ENCODE measurements around the gene AGBL1.

Gene AGBL1

DNA sequence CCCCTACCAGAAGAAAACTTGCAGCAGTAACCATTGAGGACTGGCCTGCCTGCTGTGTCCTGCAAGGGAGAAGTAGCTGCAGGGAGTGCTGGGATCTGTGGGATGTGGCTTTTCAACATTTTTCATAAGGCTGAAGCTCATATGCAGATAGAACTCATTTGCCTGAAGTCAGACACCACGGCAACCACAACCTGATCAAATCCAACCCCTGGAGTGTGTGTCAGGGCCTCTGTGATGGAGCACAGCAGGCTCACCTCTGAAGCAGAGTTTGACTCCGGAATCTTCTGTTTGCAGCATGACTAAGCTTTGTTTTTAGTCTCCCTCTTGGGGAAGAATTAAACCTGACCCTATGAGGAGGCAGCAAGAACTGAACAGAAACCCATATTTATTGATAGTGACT is 508.7 kb downstream of the AGBL1 start:
- FAIRE-seq: no peak
- TF ChIP-seq, protein P1, sequence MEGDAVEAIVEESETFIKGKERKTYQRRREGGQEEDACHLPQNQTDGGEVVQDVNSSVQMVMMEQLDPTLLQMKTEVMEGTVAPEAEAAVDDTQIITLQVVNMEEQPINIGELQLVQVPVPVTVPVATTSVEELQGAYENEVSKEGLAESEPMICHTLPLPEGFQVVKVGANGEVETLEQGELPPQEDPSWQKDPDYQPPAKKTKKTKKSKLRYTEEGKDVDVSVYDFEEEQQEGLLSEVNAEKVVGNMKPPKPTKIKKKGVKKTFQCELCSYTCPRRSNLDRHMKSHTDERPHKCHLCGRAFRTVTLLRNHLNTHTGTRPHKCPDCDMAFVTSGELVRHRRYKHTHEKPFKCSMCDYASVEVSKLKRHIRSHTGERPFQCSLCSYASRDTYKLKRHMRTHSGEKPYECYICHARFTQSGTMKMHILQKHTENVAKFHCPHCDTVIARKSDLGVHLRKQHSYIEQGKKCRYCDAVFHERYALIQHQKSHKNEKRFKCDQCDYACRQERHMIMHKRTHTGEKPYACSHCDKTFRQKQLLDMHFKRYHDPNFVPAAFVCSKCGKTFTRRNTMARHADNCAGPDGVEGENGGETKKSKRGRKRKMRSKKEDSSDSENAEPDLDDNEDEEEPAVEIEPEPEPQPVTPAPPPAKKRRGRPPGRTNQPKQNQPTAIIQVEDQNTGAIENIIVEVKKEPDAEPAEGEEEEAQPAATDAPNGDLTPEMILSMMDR (IDR thresholded peaks at IDR 0.05; ENCODE audit: insufficient read depth, missing control alignments): no peak
- no peak for DNase-seq (ENCODE audit: insufficient read length, low spot score)

DNA sequence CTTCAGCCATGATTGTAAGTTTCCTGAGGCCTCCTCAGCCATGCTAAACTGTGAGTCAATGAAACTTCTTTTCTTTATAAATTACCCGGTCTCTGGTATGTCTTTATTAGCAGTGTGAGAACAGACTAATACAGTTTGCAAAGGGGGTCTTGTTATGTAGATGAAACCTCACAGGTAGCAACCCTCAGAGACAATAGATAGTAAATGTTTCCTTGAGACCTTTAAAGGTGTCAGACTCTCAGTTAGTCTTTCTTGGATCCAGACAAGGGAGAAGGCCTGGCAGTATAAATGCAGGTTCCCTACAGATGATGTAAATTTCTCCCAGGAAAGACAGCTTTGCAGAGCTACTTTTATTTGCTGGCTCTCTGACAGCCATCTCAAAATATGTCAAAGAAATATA is 510.8 kb downstream of the AGBL1 start:
- no peak for DNase-seq (ENCODE audit: insufficient read length, low spot score)
- TF ChIP-seq, protein P1 (IDR thresholded peaks at IDR 0.05; ENCODE audit: insufficient read depth, missing control alignments): no peak
- no peak for FAIRE-seq

DNA sequence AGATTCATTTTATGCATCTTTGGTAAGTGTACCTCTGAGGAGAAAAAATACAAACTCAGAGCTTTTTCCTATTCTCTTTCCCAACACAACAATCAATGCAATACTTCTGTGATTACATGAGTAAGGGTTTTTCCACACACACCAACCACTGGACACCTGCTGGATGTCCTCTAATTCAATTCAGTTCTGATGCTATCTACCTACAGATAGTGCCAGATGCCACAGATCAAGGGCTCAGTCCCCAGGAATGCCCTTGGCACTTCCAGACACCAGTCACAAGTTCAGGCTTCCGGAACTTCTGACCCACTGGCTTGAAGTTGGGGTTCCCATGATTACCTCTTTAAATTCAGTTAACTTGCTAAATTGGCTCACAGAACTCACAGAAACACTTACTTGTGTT is 511.5 kb downstream of the AGBL1 start:
- no peak for DNase-seq (ENCODE audit: insufficient read length, low spot score)
- TF ChIP-seq, protein P1 (IDR thresholded peaks at IDR 0.05; ENCODE audit: insufficient read depth, missing control alignments): no peak
- FAIRE-seq: no peak

DNA sequence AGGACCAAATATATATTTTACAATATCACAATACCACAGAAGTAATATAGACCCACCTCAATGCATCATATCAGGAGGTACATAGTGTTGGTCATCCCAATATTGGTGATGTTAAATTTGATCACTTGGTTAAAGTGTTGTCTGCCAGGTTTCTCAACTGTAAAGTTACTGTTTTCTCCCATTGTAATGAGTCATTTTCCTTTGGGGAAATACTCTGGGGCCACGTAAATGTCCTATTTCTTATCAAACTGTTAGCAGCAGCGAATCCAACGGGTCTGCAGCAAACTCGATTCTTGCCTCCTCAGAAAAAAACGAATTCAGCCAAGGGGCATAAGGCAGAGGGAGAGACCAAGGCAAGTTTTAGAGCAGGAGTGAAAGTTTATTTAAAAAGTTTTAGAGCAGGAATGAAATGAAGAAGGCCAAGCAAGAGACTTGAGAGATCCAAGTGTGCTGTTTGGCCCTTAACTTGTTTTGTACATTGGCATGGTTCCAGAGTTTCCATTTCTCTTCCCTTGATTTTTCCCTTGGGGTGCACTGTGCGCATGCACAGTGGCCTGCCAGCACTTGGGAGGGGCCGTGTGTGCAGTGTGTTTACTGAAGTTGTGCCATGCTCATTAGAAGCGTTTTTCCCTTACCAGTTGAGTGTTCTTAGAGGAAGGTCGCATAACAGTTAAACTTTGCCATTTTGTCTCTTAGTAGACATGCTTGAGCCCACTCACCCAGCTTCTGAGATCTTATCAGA is 512.5 kb downstream of the AGBL1 start:
- DNase-seq (ENCODE audit: insufficient read length, low spot score): no peak
- FAIRE-seq: no peak
- TF ChIP-seq, protein P1 (IDR thresholded peaks at IDR 0.05; ENCODE audit: insufficient read depth, missing control alignments): no peak

DNA sequence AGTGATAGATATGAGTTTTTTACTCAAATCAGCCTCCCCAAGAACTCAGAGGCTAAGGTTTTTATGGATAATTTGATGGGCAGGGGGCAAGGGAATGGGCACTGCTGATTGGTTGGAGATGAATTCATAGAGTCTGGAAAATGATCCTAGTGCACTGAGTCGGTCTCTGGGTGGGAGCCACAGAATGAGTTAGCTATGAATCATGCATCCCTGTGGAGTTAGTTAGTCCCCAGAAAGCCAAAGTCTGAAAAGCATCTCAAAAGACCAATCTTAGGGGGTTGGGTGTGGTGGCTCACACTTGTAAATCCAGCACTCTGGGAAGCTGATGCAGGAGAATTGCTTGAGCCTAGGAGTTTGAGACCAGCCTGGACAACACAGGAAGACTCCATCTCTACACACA is 516.1 kb downstream of the AGBL1 start:
- DNase-seq (ENCODE audit: insufficient read length, low spot score): no peak
- FAIRE-seq: no peak
- TF ChIP-seq, protein P1 (IDR thresholded peaks at IDR 0.05; ENCODE audit: insufficient read depth, missing control alignments): no peak

DNA sequence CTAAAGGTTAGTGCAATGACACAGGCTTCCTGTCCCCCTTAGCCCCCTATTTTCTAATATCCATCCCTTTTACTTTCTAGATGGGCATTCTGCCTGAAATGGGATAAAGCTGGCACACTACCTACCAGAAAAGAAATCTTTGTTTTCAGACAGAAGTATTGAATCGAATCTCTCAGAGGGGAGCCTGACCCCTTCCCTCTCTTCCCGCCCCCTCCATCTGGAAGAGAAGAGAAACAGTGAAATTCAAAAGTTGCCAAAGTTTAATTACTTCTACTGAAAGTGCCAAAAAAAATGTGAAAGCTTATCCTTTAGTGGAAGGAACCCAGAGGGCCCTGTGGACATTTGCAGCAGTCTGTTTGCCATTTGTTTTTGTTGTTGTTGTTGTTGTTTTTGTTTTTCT is 523.8 kb downstream of the AGBL1 start:
- TF ChIP-seq, protein P1 (IDR thresholded peaks at IDR 0.05; ENCODE audit: insufficient read depth, missing control alignments): no peak
- no peak for FAIRE-seq
- no peak for DNase-seq (ENCODE audit: insufficient read length, low spot score)

DNA sequence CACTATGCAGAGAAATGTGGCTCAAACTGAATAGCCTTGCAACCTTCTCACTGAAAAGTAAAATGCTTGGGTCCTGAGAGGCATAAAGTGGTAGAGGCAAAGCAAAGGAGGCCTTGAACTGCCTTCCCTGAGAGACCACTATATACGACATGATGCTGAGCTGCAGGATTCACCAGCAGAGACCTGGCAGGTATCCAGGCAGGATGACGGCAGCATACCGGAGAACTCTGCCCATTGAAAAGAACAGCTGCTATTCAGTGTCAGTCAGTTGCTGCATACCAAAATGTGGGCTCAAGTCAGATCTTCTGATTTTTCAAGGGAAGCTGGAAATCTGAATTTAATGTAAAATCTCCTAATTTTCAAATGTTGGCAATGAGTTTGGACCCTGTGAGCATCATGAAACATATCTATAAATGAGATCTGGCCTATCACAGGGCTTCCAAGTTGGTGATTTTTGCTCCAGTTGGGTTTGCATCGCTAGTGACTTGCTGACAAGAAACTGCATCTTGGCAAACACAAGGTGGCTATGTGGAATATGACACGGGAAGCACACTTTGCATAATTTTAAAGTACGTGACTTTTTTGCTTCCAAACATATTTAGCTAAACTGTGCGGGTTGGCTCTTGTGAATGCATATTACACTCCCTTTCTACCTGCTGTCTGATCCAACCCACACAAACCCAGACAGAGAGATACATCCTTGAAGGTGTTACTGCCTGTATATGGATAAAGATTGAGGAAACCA is 529.0 kb downstream of the AGBL1 start:
- TF ChIP-seq, protein P1 (IDR thresholded peaks at IDR 0.05; ENCODE audit: insufficient read depth, missing control alignments): no peak
- no peak for DNase-seq (ENCODE audit: insufficient read length, low spot score)
- no peak for FAIRE-seq
